ENCODE measurements around the gene SPATA9. TPM values are rescaled to one million over a fixed set of nuclear protein-coding genes. Genes with fewer than 3 reads are reported as not detected.
A peak's percentile ranks its signal among the peaks of the same experiment; 100 is the strongest.

Gene SPATA9
- total RNA-seq, 2 experiments from 2014 or later, result not detected

DNA sequence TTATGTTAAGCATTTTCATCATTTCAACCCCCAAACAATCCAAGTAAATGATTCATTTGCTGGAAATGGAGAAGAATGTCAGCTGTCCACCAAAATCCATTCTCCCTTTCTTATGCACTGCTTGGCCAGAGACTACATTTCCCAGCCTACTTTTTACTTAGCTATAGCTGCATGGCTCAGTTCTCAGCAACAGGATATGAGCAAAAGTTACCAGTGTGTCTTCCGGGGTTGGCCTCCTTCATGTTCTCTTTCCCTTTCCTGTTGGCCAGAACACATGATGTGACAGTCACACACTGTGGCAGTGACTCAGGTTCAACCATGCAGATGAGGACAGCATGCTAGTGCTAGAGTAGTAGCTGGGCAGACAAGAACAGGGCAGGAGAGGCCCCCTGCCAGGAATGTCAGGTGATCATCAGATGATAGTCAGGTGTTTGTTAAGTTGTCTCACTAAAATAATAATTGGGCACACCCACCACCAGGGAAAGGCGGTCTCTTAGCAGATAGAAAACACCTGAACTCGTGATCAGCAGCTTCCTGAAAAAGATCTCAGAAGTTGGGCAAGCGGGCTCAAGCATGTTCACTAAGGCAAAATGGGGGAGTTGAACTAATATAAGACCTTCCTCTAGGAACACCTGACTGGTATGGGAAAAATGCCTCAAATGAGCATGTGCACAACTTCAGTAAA is 50.7 kb downstream of the SPATA9 start:
- peaks cover 11% of the 10 kb centered on the region for H3K4me1 ChIP-seq (ENCODE audit: insufficient read depth, low read length, poor library complexity, severe bottlenecking)
- ChIA-PET POLR2A (interaction anchor here (0.7 to 2.2 kb wide), 6 partner anchors 10 to 268 kb away, joined by 3 to 10 read pairs (median 4); partner anchors contain the start of gene RFESD), CTCF (ENCODE audit: unreplicated experiment) (no interaction called here)
- H3K36me3 ChIP-seq (ENCODE audit: insufficient read depth, low read length), result no peaks in the 10 kb centered on the region; the same call in 1 of the 2 replicates
- H3K4me3 ChIP-seq (ENCODE audit: low read depth, low read length, poor library complexity, severe bottlenecking), result no peak overlapping the region
- no peaks in the 10 kb centered on the region for H3K9me2 ChIP-seq (ENCODE audit: insufficient read depth, low read length)
- no peaks in the 10 kb centered on the region for H3K9me3 ChIP-seq (ENCODE audit: low read length)
- H2AFZ ChIP-seq (ENCODE audit: low read length), result peak overlapping the region; percentile 99
- peak; percentile 68 for DNase-seq (ENCODE audit: low spot score)
- H3K4me2 ChIP-seq (ENCODE audit: low read length), result peak overlapping the region; percentile 43
- BruUV-seq (replicated peaks), result no TSS peak
- no peak for TF ChIP-seq EZH2phosphoT487 (IDR thresholded peaks at IDR 0.05; ENCODE audit: borderline replicate concordance, low read depth, low read length)
- TF ChIP-seq, protein P1, sequence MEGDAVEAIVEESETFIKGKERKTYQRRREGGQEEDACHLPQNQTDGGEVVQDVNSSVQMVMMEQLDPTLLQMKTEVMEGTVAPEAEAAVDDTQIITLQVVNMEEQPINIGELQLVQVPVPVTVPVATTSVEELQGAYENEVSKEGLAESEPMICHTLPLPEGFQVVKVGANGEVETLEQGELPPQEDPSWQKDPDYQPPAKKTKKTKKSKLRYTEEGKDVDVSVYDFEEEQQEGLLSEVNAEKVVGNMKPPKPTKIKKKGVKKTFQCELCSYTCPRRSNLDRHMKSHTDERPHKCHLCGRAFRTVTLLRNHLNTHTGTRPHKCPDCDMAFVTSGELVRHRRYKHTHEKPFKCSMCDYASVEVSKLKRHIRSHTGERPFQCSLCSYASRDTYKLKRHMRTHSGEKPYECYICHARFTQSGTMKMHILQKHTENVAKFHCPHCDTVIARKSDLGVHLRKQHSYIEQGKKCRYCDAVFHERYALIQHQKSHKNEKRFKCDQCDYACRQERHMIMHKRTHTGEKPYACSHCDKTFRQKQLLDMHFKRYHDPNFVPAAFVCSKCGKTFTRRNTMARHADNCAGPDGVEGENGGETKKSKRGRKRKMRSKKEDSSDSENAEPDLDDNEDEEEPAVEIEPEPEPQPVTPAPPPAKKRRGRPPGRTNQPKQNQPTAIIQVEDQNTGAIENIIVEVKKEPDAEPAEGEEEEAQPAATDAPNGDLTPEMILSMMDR (conservative IDR thresholded peaks at IDR 0.05; ENCODE audit: low read length), result no peak
- no peaks in the 10 kb centered on the region for H3K79me2 ChIP-seq (ENCODE audit: insufficient read depth, low read depth, low read length)
- intact Hi-C loops (cut with micrococcal nuclease; ENCODE audit: unreplicated experiment), result no loop called here
- no peaks in the 10 kb centered on the region for H4K20me1 ChIP-seq (ENCODE audit: insufficient read depth, low read length)
- H3K27ac ChIP-seq (ENCODE audit: low read depth, low read length, poor library complexity, severe bottlenecking), result no peak overlapping the region

DNA sequence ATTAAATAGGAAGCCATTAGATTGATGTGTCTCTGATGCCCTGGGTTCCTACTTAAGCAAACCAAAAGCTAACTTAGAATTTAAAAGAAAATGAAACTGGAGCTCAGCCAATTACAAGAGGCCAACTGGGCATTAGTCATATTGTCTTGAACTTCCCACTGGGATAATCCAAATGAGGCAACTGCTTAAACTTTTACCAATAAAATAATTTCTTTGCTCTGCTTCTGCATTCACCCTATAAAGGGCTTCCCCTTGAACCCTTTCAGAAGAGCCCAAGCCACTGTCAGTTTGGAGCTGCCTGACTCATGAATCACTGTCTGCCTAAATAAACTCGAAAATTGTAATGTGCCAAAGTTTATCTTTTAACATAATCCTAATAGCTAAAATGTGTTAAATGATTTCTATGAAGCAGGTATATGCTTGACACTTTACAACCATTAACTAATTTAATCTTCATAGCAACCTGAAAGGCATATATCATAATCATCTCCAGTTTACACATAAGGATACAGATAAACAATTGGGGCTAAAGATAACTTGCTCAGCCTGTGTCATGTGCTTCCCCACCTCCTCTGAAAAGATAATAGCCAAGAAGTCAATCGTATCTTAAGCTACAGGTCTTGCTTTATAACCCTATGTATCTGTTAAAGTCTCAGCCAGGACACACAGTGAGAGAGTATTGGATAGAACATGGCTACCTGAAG is 51.4 kb downstream of the SPATA9 start:
- Histone ChIP-seq H3K4me3 (ENCODE audit: low read depth, low read length, poor library complexity, severe bottlenecking) (no peak overlapping the region), H3K36me3 (ENCODE audit: insufficient read depth, low read length) (no peaks in the 10 kb centered on the region; the same call in 1 of the 2 replicates), H3K27ac (ENCODE audit: low read depth, low read length, poor library complexity, severe bottlenecking) (no peak overlapping the region), H3K9me3 (ENCODE audit: low read length) (no peaks in the 10 kb centered on the region), H3K9me2 (ENCODE audit: insufficient read depth, low read length) (no peaks in the 10 kb centered on the region), H3K4me1 (ENCODE audit: insufficient read depth, low read length, poor library complexity, severe bottlenecking) (peaks cover 11% of the 10 kb centered on the region), H3K79me2 (ENCODE audit: insufficient read depth, low read depth, low read length) (no peaks in the 10 kb centered on the region), H3K4me2 (ENCODE audit: low read length) (0 out of 2 replicates have a peak overlapping the region, but pooled peaks have one; percentile 43), H4K20me1 (ENCODE audit: insufficient read depth, low read length) (no peaks in the 10 kb centered on the region), H2AFZ (ENCODE audit: low read length) (peak overlapping the region; percentile 99)
- intact Hi-C loops (cut with micrococcal nuclease; ENCODE audit: unreplicated experiment), result no loop called here
- POLR2A ChIA-PET, result interaction anchor here (0.7 to 2.2 kb wide), 6 partner anchors 9 to 269 kb away, joined by 3 to 10 read pairs (median 4); partner anchors contain the start of gene RFESD
- DNase-seq (ENCODE audit: low spot score), result no peak
- no TSS peak for BruUV-seq (replicated peaks)
- CTCF ChIA-PET (ENCODE audit: unreplicated experiment), result no interaction called here
- TF ChIP-seq EZH2phosphoT487 (IDR thresholded peaks at IDR 0.05; ENCODE audit: borderline replicate concordance, low read depth, low read length), result no peak
- TF ChIP-seq, protein P1 (conservative IDR thresholded peaks at IDR 0.05; ENCODE audit: low read length), result no peak
